Neutrophil (primary cell): ENCODE measurements around the gene ESYT3.

Experiments
- H3K27ac ChIP-seq: fragments of 200-600 bp; sonication (generic); 2 replicates; pipeline ENCODE4 v1.5.1; 2016; ENCODE audit warnings: mild to moderate bottlenecking, moderate library complexity
- H3K27me3 ChIP-seq: fragments of 200-600 bp; sonication (generic); 2 replicates; pipeline ENCODE4 v1.6.0; 2016; ENCODE audit warnings: mild to moderate bottlenecking
- H3K36me3 ChIP-seq: fragments of 200-600 bp; sonication (generic); 2 replicates; pipeline ENCODE4 v1.5.1; 2017
- H3K4me1 ChIP-seq, 2 experiments: fragments of 200-600 bp in 1 of 2; sonication (generic) in 1 of 2; 1 replicate in 1 of 2; 2 replicates in 1 of 2; pipeline versions ENCODE4 v1.5.1 to v1.6.1; 2013 to 2016; ENCODE audit warnings: low read depth in 1 of 2, low read length in 1 of 2, mild to moderate bottlenecking in 1 of 2, moderate library complexity in 1 of 2; ENCODE audit not compliant: control insufficient read depth in 1 of 2, insufficient read depth in 1 of 2
- H3K4me3 ChIP-seq, 2 experiments: fragments of 200-600 bp in 1 of 2; sonication (generic) in 1 of 2; 1 replicate in 1 of 2; 2 replicates in 1 of 2; pipeline ENCODE4 v1.5.1; 2013 to 2016; ENCODE audit warnings: low read depth in 1 of 2, low read length in 1 of 2, mild to moderate bottlenecking in 1 of 2, moderate library complexity in 1 of 2
- H3K9me3 ChIP-seq: fragments of 200-600 bp; sonication (generic); 2 replicates; pipeline ENCODE4 v1.5.1; 2016
- CTCF ChIP-seq: fragments of 200-600 bp; sonication (generic); IDR thresholded peaks from 2 replicates; pipeline ENCODE4 v1.5.1; 2016; ENCODE audit warnings: antibody characterized with exemption

Gene ESYT3

GRCh38 chr3:138460536-138461205 is 26.3 kb downstream of the ESYT3 start:
- Histone ChIP-seq H3K27me3 (no peaks in the 10 kb centered on the region), H3K27ac (no peak overlapping the region), H3K36me3 (no peaks in the 10 kb centered on the region), H3K9me3 (no peaks in the 10 kb centered on the region), H3K4me3 (no peak overlapping the region), H3K4me1 (no peaks in the 10 kb centered on the region)
- no peak for TF ChIP-seq CTCF

GRCh38 chr3:138461246-138461645 is 26.8 kb downstream of the ESYT3 start:
- Histone ChIP-seq H3K36me3 (no peaks in the 10 kb centered on the region), H3K9me3 (no peaks in the 10 kb centered on the region), H3K4me3 (no peak overlapping the region), H3K4me1 (no peaks in the 10 kb centered on the region), H3K27ac (no peak overlapping the region), H3K27me3 (no peaks in the 10 kb centered on the region)
- TF ChIP-seq CTCF = no peak

- H3K9me3 ChIP-seq = no peaks in the 10 kb centered on the region
- H3K27ac ChIP-seq = no peak overlapping the region
- no peaks in the 10 kb centered on the region for H3K27me3 ChIP-seq
- no peak overlapping the region for H3K4me3 ChIP-seq
- no peaks in the 10 kb centered on the region for H3K36me3 ChIP-seq
- H3K4me1 ChIP-seq = no peaks in the 10 kb centered on the region
- no peak for TF ChIP-seq CTCF
Observed at GRCh38 chr3:138461896-138462295, 27.5 kb downstream of the ESYT3 start.

- Histone ChIP-seq H3K36me3 (no peaks in the 10 kb centered on the region), H3K9me3 (no peaks in the 10 kb centered on the region), H3K4me3 (no peak overlapping the region), H3K27ac (no peak overlapping the region), H3K27me3 (no peaks in the 10 kb centered on the region), H3K4me1 (no peaks in the 10 kb centered on the region)
- no peak for TF ChIP-seq CTCF
Observed at GRCh38 chr3:138463724-138464490, 29.5 kb downstream of the ESYT3 start.

- H3K27ac ChIP-seq = no peak overlapping the region
- no peak for TF ChIP-seq CTCF
- no peaks in the 10 kb centered on the region for H3K9me3 ChIP-seq
- no peaks in the 10 kb centered on the region for H3K27me3 ChIP-seq
- H3K4me3 ChIP-seq = no peak overlapping the region
- H3K36me3 ChIP-seq = no peaks in the 10 kb centered on the region
- H3K4me1 ChIP-seq = no peaks in the 10 kb centered on the region
Observed at GRCh38 chr3:138464491-138464860, 30.1 kb downstream of the ESYT3 start.
